Measurements from ENCODE around the gene MAN2B2.

MAN2B2 gene

GRCh38 chr4:6614701-6615230, 39.8 kb downstream of the MAN2B2 start:
- H3K4me3 ChIP-seq (ENCODE audit: low read length), result no peak overlapping the region
- no peak for DNase-seq (ENCODE audit: low read depth)
- TF ChIP-seq CTCF (conservative IDR thresholded peaks at IDR 0.05; ENCODE audit: low read depth, low read length), result no peak

- H3K4me3 ChIP-seq (ENCODE audit: low read length), result no peak overlapping the region
- DNase-seq (ENCODE audit: low read depth), result no peak
- no peak for TF ChIP-seq CTCF (conservative IDR thresholded peaks at IDR 0.05; ENCODE audit: low read depth, low read length)
Measured at GRCh38 chr4:6616087-6616995, 41.4 kb downstream of the MAN2B2 start.

- DNase-seq (ENCODE audit: low read depth), result no peak
- no peak for TF ChIP-seq CTCF (conservative IDR thresholded peaks at IDR 0.05; ENCODE audit: low read depth, low read length)
- no peak overlapping the region for H3K4me3 ChIP-seq (ENCODE audit: low read length)
Measured at GRCh38 chr4:6617246-6617645, 42.3 kb downstream of the MAN2B2 start.

GRCh38 chr4:6618386-6619115, 43.6 kb downstream of the MAN2B2 start:
- no peak for DNase-seq (ENCODE audit: low read depth)
- no peak overlapping the region for H3K4me3 ChIP-seq (ENCODE audit: low read length)
- TF ChIP-seq CTCF (conservative IDR thresholded peaks at IDR 0.05; ENCODE audit: low read depth, low read length), result no peak

GRCh38 chr4:6619116-6619465, 44.1 kb downstream of the MAN2B2 start:
- TF ChIP-seq CTCF (conservative IDR thresholded peaks at IDR 0.05; ENCODE audit: low read depth, low read length), result no peak
- no peak overlapping the region for H3K4me3 ChIP-seq (ENCODE audit: low read length)
- no peak for DNase-seq (ENCODE audit: low read depth)

- TF ChIP-seq CTCF (conservative IDR thresholded peaks at IDR 0.05; ENCODE audit: low read depth, low read length), result no peak
- DNase-seq (ENCODE audit: low read depth), result no peak
- no peak overlapping the region for H3K4me3 ChIP-seq (ENCODE audit: low read length)
Measured at GRCh38 chr4:6619466-6620255, 44.7 kb downstream of the MAN2B2 start.

All from retinal pigment epithelial cell (primary cell).